ENCODE results near the gene TEX36. TPM values are rescaled to one million over a fixed set of nuclear protein-coding genes. Genes with fewer than 3 reads are reported as not detected.

Gene TEX36
- total RNA-seq = not detected

- Histone ChIP-seq H3K27me3 (peaks cover 0 to 9% (median 0%) of the 10 kb centered on the region in 4 donors), H3K4me3 (no peak within 1 kb of the TSS), H3K27ac (no peak within 1 kb of the TSS), H3K4me1 (no peaks in the 10 kb centered on the region), H3K9me3 (no peaks in the 10 kb centered on the region), H3K36me3 (no peaks in the 10 kb centered on the region)
- no peak for DNase-seq
- intact Hi-C loops (cut with DNase I) = no loop called here
- TF ChIP-seq CTCF (IDR thresholded peaks at IDR 0.05) (no peak), POLR2A (IDR thresholded peaks at IDR 0.05) (no peak)
- 65 to 70% methylated on average over 2 of the region's 3 CpGs for WGBS, 2 donors
Measured at GRCh38 chr10:125683063-125683462, at the start of gene TEX36. TEX36 (minus strand) TSS chr10:125683163; CDS start chr10:125682989, 174 bp downstream.

GRCh38 chr10:125727436-125727835 is 44.5 kb upstream of the TEX36 start:
- Histone ChIP-seq H3K27ac (no peak overlapping the region), H3K4me3 (no peak overlapping the region), H3K4me1 (no peaks in the 10 kb centered on the region), H3K9me3 (no peaks in the 10 kb centered on the region), H3K36me3 (peaks cover 0 to 100% (median 48%) of the 10 kb centered on the region in 3 donors), H3K27me3 (no peaks in the 10 kb centered on the region)
- DNase-seq = no peak
- TF ChIP-seq POLR2A (IDR thresholded peaks at IDR 0.05) = no peak
- no peak for TF ChIP-seq CTCF (IDR thresholded peaks at IDR 0.05)
- WGBS, 2 donors = 57 to 60% methylated on average over 3 of the region's 3 CpGs
- intact Hi-C loops (cut with DNase I) = no loop called here

GRCh38 chr10:125726914-125727313 is 44.0 kb upstream of the TEX36 start:
- Histone ChIP-seq H3K36me3 (peaks cover 0 to 100% (median 48%) of the 10 kb centered on the region in 3 donors), H3K4me3 (no peak overlapping the region), H3K27me3 (no peaks in the 10 kb centered on the region), H3K9me3 (no peaks in the 10 kb centered on the region), H3K4me1 (no peaks in the 10 kb centered on the region), H3K27ac (no peak overlapping the region)
- intact Hi-C loops (cut with DNase I) = no loop called here
- TF ChIP-seq POLR2A (IDR thresholded peaks at IDR 0.05) (no peak), CTCF (IDR thresholded peaks at IDR 0.05) (no peak)
- DNase-seq = no peak
- WGBS, 2 donors = 93 to 97% methylated on average over 7 of the region's 7 CpGs

- DNase-seq = no peak
- Histone ChIP-seq H3K27ac (no peak overlapping the region), H3K36me3 (peaks cover 0 to 68% (median 25%) of the 10 kb centered on the region in 3 donors), H3K27me3 (no peaks in the 10 kb centered on the region), H3K4me3 (no peak overlapping the region), H3K9me3 (no peaks in the 10 kb centered on the region), H3K4me1 (peaks cover 6 to 26% (median 7%) of the 10 kb centered on the region in 3 donors)
- intact Hi-C loops (cut with DNase I) = no loop called here
- WGBS, 2 donors = 88 to 94% methylated on average over 1 of the region's 1 CpG
- no peak for TF ChIP-seq POLR2A (IDR thresholded peaks at IDR 0.05)
- no peak for TF ChIP-seq CTCF (IDR thresholded peaks at IDR 0.05)
Measured at GRCh38 chr10:125722811-125723210, 39.8 kb upstream of the TEX36 start.

GRCh38 chr10:125721035-125721434 is 38.1 kb upstream of the TEX36 start:
- Histone ChIP-seq H3K4me3 (peak overlapping the region in 1 of 4 donors; percentile 96), H3K36me3 (peaks cover 0 to 50% (median 8%) of the 10 kb centered on the region in 3 donors), H3K27ac (no peak overlapping the region), H3K27me3 (no peaks in the 10 kb centered on the region), H3K4me1 (peaks cover 6 to 26% (median 7%) of the 10 kb centered on the region in 3 donors), H3K9me3 (no peaks in the 10 kb centered on the region)
- intact Hi-C loops (cut with DNase I) = no loop called here
- WGBS, 2 donors = 69 to 90% methylated on average over 6 of the region's 6 CpGs
- DNase-seq = no peak
- no peak for TF ChIP-seq POLR2A (IDR thresholded peaks at IDR 0.05)
- no peak for TF ChIP-seq CTCF (IDR thresholded peaks at IDR 0.05)

Measured in esophagus squamous epithelium (tissue), 5 donors.